ENCODE measurements around the gene ENPP5. TPM values are rescaled to one million over a fixed set of nuclear protein-coding genes. Genes with fewer than 3 reads are reported as not detected.

The ENPP5 gene
- 0.51 and 0.70 TPM in 2 replicates for total RNA-seq

GRCh38 chr6:46170357-46171289, at the start of gene ENPP5:
Gene ENPP5, minus strand, starts transcription at chr6:46170980. Its CDS starts 2,718 bp downstream, at chr6:46168262.

GRCh38 chr6:46129629-46130511, 40.9 kb downstream of the ENPP5 start, which contains the start of gene ENPP4:
Gene ENPP4, plus strand, starts transcription at chr6:46129989. Its CDS starts 9,595 bp downstream, at chr6:46139584.

Other genes with a start within 250 kb of the ENPP5 start
- under 0.01 and 0.12 TPM in 2 replicates for gene CLIC5, start 155.1 kb downstream of the ENPP5 start, total RNA-seq
- gene ENPP4, start 41.0 kb downstream of the ENPP5 start, total RNA-seq, result 1.3 and 1.4 TPM in 2 replicates